Astrocyte (in vitro differentiated cells and primary cell): ENCODE measurements around the gene MYL4. TPM values are rescaled to one million over a fixed set of nuclear protein-coding genes. Genes with fewer than 3 reads are reported as not detected.

Experiments used
- DNase-seq: peaks from one replicate; pipeline ENCODE4 v3.0.0-alpha.2; 2010; ENCODE audit warnings: low read depth
- FAIRE-seq: peaks from 2 replicates; lab custom pipeline; 2011; peaks lifted over from hg19 to GRCh38; lab: Jason Lieb, UNC
- H2AFZ ChIP-seq: 2 replicates; pipeline ENCODE4 v1.6.0; 2012; ENCODE audit warnings: low read depth, low read length, inconsistent platforms
- H3K27ac ChIP-seq: 2 replicates; pipeline ENCODE4 v1.5.1; 2011; ENCODE audit warnings: low read depth, low read length, inconsistent platforms
- H3K27me3 ChIP-seq: 2 replicates; pipeline ENCODE4 v1.6.0; 2011; ENCODE audit warnings: low read length, inconsistent platforms; ENCODE audit not compliant: insufficient read depth
- H3K36me3 ChIP-seq: 2 replicates; pipeline ENCODE4 v1.5.1; 2011; ENCODE audit warnings: low read length, inconsistent platforms; ENCODE audit not compliant: insufficient read depth
- H3K4me1 ChIP-seq: 2 replicates; pipeline ENCODE4 v1.5.1; 2011; ENCODE audit warnings: low read length, inconsistent platforms; ENCODE audit not compliant: insufficient read depth
- H3K4me2 ChIP-seq: 2 replicates; pipeline ENCODE4 v1.6.0; 2012; ENCODE audit warnings: low read length, inconsistent platforms
- H3K4me3 ChIP-seq: 2 replicates; pipeline ENCODE4 v1.5.1; 2011; ENCODE audit warnings: low read depth, mild to moderate bottlenecking, low read length, inconsistent platforms; ENCODE audit not compliant: insufficient read depth
- H3K79me2 ChIP-seq: 2 replicates; pipeline ENCODE4 v1.6.0; 2012; ENCODE audit warnings: mild to moderate bottlenecking, low read length, inconsistent platforms; ENCODE audit not compliant: insufficient read depth
- H3K9ac ChIP-seq: 2 replicates; pipeline ENCODE4 v1.6.0; 2012; ENCODE audit warnings: mild to moderate bottlenecking, low read length, inconsistent platforms
- H3K9me3 ChIP-seq: 2 replicates; pipeline ENCODE4 v1.5.1; 2012; ENCODE audit warnings: low read depth, mild to moderate bottlenecking, low read length, inconsistent platforms; ENCODE audit not compliant: insufficient read depth
- H4K20me1 ChIP-seq: 2 replicates; pipeline ENCODE4 v1.6.0; 2012; ENCODE audit warnings: low read length, inconsistent platforms; ENCODE audit not compliant: insufficient read depth
- H3K27ac Mint-ChIP-seq: one replicate; pipeline ENCODE4 v1.8.0; 2021; ENCODE audit warnings: mild to moderate bottlenecking, mixed read lengths; ENCODE audit not compliant: unreplicated experiment
- H3K27me3 Mint-ChIP-seq: one replicate; pipeline ENCODE4 v1.8.0; 2021; ENCODE audit warnings: low read depth, mixed read lengths; ENCODE audit not compliant: unreplicated experiment
- H3K36me3 Mint-ChIP-seq: one replicate; pipeline ENCODE4 v1.8.0; 2021; ENCODE audit warnings: low read depth, mixed read lengths; ENCODE audit not compliant: unreplicated experiment
- H3K4me1 Mint-ChIP-seq: one replicate; pipeline ENCODE4 v1.8.0; 2021; ENCODE audit warnings: low read depth, mixed read lengths; ENCODE audit not compliant: unreplicated experiment
- H3K4me3 Mint-ChIP-seq: one replicate; pipeline ENCODE4 v1.8.0; 2021; ENCODE audit warnings: mild to moderate bottlenecking, moderate library complexity, mixed read lengths; ENCODE audit not compliant: unreplicated experiment
- H3K9me3 Mint-ChIP-seq: one replicate; pipeline ENCODE4 v1.8.0; 2021; ENCODE audit warnings: mild to moderate bottlenecking, mixed read lengths; ENCODE audit not compliant: unreplicated experiment
- EZH2 ChIP-seq: IDR thresholded peaks from 2 replicates; pipeline ENCODE4 v1.6.1; 2012; ENCODE audit warnings: mild to moderate bottlenecking, low read length, inconsistent platforms; ENCODE audit not compliant: insufficient read depth
- total RNA-seq: library from RNA; stranded (reverse); gene quantifications from 2 replicates; pipeline ENCODE4 v1.2.1, GENCODE V29; 2021
- TF ChIP-seq, protein P1 (sequence below): IDR thresholded peaks from 2 replicates; pipeline ENCODE4 v1.5.1; 2011; ENCODE audit warnings: low read depth, mild to moderate bottlenecking, inconsistent platforms, low read length, moderate library complexity; ENCODE audit not compliant: insufficient read depth

MYL4 gene
- total RNA-seq, 1 donor from 2014 or later = 22.7 TPM

DNA sequence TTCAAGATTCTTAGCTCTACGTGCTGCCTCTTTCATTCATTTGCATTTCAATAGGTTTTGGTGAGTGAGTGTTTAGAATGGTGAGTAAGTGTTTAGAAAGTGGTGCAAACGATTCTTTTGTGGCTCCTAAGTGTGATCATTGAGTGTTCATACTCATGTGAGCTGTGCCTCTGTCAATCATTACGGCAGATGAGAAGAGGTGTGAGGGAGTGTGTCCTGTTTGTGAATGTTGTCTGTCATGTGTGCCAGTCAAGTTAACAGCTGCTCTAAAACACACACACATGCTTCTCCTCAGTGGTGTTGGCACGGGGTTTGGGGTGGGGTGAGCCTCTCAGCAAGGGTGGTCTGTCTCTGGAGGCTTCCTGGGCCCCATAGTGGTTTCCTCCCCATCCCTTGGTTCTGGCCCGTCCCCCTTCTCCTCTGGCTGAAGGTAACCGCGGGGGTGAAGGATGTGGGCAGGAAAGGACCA lies 11.4 kb downstream of the MYL4 start:
- no peak overlapping the region for H3K4me3 ChIP-seq
- H3K36me3 Mint-ChIP-seq = peaks cover 18% of the 10 kb centered on the region
- no peak overlapping the region for H2AFZ ChIP-seq
- no peaks in the 10 kb centered on the region for H3K79me2 ChIP-seq
- TF ChIP-seq EZH2 = no peak
- TF ChIP-seq, protein P1, sequence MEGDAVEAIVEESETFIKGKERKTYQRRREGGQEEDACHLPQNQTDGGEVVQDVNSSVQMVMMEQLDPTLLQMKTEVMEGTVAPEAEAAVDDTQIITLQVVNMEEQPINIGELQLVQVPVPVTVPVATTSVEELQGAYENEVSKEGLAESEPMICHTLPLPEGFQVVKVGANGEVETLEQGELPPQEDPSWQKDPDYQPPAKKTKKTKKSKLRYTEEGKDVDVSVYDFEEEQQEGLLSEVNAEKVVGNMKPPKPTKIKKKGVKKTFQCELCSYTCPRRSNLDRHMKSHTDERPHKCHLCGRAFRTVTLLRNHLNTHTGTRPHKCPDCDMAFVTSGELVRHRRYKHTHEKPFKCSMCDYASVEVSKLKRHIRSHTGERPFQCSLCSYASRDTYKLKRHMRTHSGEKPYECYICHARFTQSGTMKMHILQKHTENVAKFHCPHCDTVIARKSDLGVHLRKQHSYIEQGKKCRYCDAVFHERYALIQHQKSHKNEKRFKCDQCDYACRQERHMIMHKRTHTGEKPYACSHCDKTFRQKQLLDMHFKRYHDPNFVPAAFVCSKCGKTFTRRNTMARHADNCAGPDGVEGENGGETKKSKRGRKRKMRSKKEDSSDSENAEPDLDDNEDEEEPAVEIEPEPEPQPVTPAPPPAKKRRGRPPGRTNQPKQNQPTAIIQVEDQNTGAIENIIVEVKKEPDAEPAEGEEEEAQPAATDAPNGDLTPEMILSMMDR = no peak
- peak overlapping the region; percentile 23 for H3K27ac Mint-ChIP-seq
- no peak overlapping the region for H3K4me3 Mint-ChIP-seq
- FAIRE-seq = no peak
- DNase-seq = no peak
- no peak overlapping the region for H3K27ac ChIP-seq
- peaks cover 21% of the 10 kb centered on the region for H3K4me1 Mint-ChIP-seq
- H3K27me3 ChIP-seq = no peaks in the 10 kb centered on the region
- H3K9me3 ChIP-seq = no peaks in the 10 kb centered on the region
- peaks cover 18% of the 10 kb centered on the region for H3K9me3 Mint-ChIP-seq
- H3K9ac ChIP-seq = no peak overlapping the region
- peaks cover 16% of the 10 kb centered on the region for H3K4me1 ChIP-seq
- peak overlapping the region; percentile 7 for H3K4me2 ChIP-seq
- peaks cover 19% of the 10 kb centered on the region for H3K27me3 Mint-ChIP-seq
- H3K36me3 ChIP-seq = no peaks in the 10 kb centered on the region
- no peaks in the 10 kb centered on the region for H4K20me1 ChIP-seq

DNA sequence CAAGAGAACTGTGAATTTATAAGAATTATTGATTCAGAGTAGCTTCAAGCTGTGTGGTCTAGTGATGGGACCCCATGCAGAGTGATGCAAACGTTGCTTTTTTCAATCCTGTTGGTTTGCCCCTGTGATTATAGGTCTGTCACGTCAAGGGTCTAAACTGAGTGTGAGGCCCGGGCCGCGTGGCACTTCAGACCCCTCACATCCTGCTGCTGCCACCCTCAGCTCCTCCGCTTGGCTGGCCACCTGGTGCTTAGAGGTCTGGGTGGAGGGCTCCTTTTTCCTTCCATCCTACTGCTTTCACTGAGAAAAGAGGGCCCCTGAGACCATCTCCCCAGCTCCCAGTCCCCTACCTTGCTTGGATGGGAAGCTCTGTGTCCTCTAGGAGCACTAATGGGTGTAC lies 12.0 kb downstream of the MYL4 start:
- no peak overlapping the region for H3K4me2 ChIP-seq
- H3K36me3 Mint-ChIP-seq = peaks cover 18% of the 10 kb centered on the region
- no peak overlapping the region for H3K9ac ChIP-seq
- peaks cover 22% of the 10 kb centered on the region for H3K4me1 ChIP-seq
- H3K4me1 Mint-ChIP-seq = peaks cover 27% of the 10 kb centered on the region
- no peaks in the 10 kb centered on the region for H4K20me1 ChIP-seq
- no peaks in the 10 kb centered on the region for H3K36me3 ChIP-seq
- no peaks in the 10 kb centered on the region for H3K27me3 ChIP-seq
- no peak overlapping the region for H2AFZ ChIP-seq
- DNase-seq (no peak), FAIRE-seq (no peak)
- H3K4me3 Mint-ChIP-seq = no peak overlapping the region
- H3K27me3 Mint-ChIP-seq = peaks cover 19% of the 10 kb centered on the region
- no peak overlapping the region for H3K27ac Mint-ChIP-seq
- TF ChIP-seq EZH2 = no peak
- TF ChIP-seq, protein P1 = no peak
- H3K4me3 ChIP-seq = no peak overlapping the region
- no peak overlapping the region for H3K27ac ChIP-seq
- H3K9me3 ChIP-seq = no peaks in the 10 kb centered on the region
- peaks cover 18% of the 10 kb centered on the region for H3K9me3 Mint-ChIP-seq
- no peaks in the 10 kb centered on the region for H3K79me2 ChIP-seq

DNA sequence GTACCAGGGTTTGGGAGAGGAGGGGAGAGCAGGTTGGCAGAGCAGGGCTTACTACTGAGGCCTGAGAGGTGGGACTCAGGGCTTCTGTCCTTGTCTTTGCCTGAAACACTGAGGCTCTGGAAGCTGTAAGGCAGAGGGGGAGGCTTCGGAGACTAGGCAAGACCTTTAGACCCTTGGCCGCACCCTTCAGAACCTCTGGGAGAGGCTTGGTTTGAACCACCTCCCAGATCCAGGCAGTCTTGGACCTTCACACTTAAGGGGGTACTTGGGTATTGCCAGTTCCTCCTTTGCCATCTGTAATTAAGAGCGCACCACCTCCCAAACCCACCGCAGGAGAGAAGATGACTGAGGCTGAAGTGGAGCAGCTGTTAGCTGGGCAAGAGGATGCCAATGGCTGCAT lies 12.9 kb downstream of the MYL4 start:
- Histone ChIP-seq H3K27ac (no peak overlapping the region), H3K27me3 (no peaks in the 10 kb centered on the region), H4K20me1 (no peaks in the 10 kb centered on the region), H3K4me2 (no peak overlapping the region), H3K4me1 (peaks cover 24% of the 10 kb centered on the region), H3K79me2 (no peaks in the 10 kb centered on the region), H2AFZ (no peak overlapping the region), H3K9me3 (no peaks in the 10 kb centered on the region), H3K4me3 (no peak overlapping the region), H3K36me3 (no peaks in the 10 kb centered on the region), H3K9ac (no peak overlapping the region)
- TF ChIP-seq, protein P1 = no peak
- TF ChIP-seq EZH2 = no peak
- no peak for DNase-seq
- H3K4me3 Mint-ChIP-seq = no peak overlapping the region
- H3K36me3 Mint-ChIP-seq = peaks cover 18% of the 10 kb centered on the region
- no peak overlapping the region for H3K27ac Mint-ChIP-seq
- H3K4me1 Mint-ChIP-seq = peaks cover 28% of the 10 kb centered on the region
- no peak for FAIRE-seq
- peaks cover 18% of the 10 kb centered on the region for H3K9me3 Mint-ChIP-seq
- peaks cover 19% of the 10 kb centered on the region for H3K27me3 Mint-ChIP-seq
